HG03378 (cell line): ENCODE results near the gene C12orf43.

Source experiments
- ATAC-seq: cut with Tn5 transposase; IDR thresholded peaks from one replicate; pipeline ENCODE4 v1.9.1; 2021; ENCODE audit warnings: mild to moderate bottlenecking, moderate library complexity; ENCODE audit not compliant: unreplicated experiment

Gene C12orf43

DNA sequence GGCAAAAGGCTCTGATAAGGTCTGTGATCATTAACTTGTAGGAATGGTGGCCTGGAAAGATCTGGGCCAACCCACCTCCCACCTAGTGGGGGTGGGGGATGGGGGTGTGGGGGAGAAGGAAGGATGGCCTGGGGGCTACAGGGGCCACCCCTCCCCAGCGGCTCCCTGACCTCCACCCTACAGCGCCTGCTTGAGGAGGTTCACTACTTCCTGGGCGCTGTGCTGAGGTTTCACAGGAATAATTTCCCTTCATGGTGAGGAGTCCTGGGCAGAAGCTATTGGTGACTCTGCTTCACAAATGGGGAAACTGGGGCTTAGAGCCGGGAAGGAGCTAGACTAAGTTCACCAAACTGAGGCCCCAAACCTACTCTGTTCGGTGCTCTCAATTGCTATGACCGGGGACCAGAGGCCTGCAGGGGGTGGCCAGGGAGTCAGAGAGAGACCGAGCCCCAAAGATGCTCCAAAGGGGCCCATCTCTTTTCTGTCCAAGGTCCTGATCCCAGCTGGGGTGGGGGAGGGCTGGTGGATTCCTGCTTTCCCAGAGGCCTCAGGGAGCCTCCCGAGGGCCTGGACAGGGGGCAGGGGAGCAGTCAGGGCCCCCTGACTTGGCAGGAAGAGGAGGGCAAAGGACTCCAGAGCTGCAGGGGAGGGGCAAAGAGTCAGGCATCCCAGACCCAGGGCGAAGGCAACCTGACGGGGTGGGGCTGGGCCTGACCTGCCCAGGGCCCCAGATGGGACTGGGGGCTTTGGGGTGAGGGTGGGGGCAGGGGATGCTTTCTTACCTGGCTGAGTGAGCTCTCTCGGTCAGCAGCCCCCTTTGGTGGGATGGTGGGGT, 36.2 kb downstream of the C12orf43 start:
- ATAC-seq: no peak

DNA sequence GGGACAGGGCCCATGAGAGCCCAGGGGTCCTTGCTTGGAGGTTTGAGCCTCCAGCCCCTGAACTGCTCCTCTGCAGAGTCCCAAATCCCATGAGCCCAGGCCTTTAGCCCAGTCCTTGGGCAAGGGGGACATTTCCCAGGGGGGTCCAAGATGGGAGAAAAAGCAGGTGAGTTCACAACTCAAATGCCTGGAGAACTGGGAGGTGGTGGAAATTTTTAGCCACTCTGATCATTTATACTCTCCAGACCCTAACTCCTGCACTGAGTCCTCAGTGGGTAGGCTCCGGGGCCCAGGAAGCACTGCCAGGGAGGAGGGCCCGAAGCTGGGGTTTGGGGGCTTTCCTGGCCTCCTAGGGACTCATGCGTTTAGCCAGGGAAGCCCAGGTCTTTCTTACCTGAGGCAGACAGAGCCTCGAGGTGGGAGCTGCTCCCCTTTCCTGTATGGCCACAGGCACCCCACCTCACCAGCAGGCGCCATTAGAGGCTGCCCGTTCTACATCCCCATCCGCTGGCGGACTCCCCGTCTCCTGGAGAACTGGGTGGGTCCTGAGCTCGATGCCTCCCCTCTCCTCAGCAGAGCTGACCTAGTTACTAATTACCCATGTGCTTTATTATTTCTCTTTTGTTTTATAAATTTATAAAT, 36.9 kb downstream of the C12orf43 start:
- no peak for ATAC-seq

DNA sequence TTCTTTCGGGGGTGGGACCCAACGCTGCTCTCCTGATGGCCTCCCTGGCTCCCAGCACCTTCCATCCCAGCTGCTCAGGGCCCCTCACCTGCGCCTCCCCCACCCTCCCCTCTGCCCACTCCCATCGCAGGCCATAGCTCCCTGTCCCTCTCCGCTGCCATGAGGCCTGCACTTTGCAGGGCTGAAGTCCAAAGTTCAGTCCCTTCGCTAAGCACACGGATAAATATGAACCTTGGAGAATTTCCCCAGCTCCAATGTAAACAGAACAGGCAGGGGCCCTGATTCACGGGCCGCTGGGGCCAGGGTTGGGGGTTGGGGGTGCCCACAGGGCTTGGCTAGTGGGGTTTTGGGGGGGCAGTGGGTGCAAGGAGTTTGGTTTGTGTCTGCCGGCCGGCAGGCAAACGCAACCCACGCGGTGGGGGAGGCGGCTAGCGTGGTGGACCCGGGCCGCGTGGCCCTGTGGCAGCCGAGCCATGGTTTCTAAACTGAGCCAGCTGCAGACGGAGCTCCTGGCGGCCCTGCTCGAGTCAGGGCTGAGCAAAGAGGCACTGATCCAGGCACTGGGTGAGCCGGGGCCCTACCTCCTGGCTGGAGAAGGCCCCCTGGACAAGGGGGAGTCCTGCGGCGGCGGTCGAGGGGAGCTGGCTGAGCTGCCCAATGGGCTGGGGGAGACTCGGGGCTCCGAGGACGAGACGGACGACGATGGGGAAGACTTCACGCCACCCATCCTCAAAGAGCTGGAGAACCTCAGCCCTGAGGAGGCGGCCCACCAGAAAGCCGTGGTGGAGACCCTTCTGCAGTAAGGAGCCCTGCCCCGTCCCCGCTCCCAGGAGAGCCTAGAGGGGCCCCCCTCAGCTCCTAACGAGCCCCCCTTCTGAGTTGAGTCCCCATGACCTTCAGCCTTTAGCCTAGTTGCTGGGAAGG, 37.7 kb downstream of the C12orf43 start, which contains the start of gene HNF1A:
Gene HNF1A, plus strand, starts transcription at position 248 of the 924 bp plus-strand sequence. Its CDS starts 226 bp downstream, at position 474.
- no peak for ATAC-seq

DNA sequence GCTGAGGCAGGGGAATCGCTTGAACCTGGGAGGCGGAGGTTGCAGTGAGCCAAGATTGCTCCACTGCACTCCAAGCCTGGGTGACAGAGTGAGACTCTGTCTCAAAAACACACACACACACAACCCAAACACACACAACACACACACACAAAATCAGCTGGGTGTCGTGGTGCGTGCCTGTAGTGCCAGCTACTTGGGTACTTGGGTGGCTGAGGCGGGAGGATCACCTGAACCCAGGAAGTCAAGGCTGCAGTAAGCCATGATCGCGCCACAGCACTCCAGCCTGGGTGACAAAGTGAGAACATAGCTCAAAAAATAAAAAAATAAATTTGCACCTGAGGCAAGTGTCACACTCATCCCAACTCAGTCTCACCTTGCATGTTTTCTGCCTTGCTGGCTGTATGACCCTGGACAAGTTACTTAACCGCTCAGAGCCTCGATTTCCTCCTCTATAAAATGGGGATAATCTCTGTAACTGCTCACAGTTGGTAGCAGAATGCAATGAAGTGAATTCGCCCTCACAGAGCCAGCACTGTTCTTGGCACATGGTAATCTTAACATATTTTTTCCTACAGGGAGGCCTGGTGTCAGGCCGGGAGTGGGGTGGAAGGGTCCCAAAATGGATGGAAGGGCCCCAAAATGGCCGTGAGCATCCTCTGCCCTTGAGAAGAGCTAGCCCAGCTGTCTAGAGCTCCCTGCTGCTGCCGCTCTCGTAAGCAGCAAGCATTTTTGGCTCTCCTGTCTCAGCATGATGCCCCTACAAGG, 38.6 kb downstream of the C12orf43 start:
- ATAC-seq: no peak

DNA sequence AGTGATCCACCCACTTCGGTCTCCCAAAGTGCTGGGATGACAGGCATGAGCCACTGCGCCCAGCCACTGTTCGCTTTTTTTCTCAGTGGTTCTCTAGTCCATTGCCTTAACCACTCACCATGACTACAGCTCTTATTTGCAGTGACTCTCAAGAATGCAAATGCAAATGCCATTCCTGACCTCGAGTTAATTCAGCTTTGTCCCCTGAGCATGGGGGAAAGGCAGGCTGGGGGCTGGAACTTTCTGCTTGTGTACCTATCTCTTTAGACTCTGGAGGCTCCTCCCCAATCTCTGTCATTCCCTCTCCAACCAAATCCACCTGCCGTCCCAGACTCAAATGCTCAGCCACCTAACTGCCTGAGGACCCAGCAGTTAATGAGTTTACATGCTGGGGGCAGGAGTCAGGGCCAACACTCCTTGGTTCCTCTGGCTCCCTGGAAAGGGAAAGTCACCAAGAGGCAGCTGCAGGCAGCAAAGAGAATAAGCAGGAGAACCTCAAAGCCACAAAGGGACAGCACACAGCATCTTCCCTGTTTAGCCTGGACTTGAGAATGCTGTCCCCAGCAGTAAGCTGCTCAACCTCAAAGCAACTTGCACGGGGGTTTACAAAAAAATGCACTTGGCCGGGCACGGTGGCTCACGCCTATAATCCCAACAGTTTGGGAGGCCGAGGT, 43.3 kb downstream of the C12orf43 start:
- no peak for ATAC-seq

DNA sequence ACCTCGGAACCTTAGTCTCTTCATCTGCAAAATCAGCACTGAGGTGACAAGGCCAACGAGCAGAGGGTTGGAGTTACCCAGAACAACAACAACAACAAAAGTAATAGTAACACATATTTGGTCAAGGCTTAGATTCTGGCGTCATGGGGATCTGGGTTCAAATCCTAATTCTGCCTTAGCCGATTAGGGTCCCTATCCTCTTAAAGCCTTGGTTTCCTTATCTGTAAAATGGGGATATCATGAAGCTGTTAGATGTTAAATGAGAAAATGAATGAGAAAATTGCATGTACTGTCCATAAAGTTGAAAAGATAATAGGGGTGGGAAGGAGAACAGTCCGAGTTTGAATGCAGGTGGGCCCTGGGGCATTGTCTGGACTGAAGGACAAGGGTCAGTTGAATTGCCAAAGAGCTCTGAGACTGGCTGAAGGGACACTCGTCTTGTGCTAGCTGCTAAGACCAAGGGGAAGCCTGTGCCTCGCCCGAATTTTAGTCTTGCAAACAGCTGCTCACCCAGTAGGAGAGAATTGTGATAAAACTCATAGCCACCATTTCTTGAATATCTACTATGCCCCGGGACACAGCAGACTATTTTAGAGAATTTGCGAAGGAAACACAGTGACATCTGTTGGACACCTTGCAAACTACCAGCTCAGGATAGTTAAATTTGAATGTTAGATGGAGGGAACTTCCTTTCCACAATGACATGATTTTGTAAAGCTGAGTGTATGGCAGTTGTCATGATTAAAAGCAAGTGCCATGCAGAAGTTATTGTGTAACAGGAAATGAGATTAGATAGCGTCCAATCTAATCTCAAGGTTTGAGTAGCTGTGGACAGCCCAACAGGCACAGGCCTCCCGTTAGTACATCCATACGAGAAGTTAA, 44.7 kb downstream of the C12orf43 start:
- ATAC-seq: no peak

DNA sequence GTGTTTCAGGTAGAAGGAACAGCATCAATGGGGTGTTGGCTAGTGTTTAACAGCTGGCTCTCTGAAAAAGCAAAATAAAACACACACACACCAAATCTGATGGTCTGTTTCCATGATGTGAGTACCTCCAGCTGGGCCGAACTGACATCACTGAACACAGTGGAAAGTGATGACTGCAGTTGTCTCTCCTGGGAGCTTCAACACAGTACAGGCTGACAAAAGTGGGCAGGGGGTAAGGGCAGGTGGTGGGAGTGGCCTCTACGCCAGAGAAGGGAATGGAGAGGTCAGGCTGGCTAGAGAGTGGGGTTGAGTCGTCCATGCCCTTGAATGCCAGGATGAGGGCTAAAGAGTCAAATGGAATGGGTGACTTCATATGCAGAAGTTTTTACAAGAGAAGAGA, 46.0 kb downstream of the C12orf43 start:
- no peak for ATAC-seq

DNA sequence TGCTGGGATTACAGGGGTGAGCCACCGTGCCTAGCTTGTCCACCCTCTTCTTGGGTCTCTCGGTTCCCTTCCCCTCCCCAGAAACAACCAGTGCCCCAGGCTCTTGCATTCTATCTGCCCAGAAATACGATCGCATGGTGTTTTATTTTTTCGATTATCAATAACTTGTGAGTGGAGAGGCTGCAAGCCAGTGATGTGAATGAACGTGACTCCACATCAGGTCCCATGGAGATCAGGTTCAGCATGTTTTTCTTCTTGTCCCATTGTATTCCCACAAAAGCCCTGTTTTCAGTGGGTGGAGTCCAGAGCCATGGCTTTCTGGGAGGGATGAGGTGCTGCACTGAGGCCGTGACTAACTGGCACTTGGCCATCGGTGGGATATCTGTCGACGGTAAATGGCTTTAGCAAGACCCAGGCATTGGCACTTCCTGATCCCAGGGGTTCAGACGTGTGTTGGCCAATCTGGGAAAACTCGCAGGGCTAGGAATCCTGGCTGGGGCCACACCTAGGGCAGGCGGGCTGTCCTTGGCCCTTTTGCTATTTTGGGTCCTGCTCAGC, 50.7 kb downstream of the C12orf43 start:
- ATAC-seq: no peak

DNA sequence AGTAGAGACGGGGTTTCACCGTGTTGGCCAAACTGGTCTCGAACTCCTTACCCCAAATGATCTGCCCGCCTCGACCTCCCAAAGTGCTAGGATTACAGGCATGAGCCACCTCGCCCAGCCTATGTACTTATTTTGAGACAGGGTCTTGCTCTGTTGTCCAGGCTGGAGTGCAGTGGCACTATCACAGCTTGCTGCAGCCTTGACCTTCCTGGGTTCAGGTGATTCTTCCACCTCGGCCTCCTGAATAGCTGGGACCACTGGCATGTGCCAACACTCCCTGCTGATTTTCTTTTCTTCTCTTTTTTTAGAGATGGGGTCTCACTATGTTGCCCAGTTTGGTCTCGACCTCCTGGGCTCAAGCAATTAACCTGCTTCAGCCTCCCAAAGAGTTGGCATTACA, 52.0 kb downstream of the C12orf43 start:
- no peak for ATAC-seq

DNA sequence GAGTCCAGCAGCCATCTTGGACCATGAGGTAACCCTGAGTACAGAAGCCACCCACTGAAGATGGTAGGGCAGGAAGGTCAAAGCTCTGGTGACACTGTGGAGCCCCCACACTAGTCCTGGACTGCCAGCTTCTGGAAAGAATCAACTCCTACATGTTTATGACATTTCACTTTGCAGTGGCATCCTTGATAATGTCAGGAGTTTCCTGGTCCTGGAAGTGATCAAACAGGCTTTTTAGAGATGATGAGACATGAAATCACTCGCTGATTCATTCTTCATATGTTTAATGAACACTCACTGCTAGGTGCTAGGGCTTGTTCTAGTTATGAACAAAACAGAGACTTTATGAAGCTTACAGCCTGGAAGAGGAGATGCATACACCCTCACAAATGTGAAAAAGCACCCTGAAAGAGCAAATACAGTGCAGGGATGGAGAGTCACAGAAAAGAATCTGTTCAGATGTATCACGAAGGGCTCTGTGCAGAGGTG, 53.7 kb downstream of the C12orf43 start:
- ATAC-seq: no peak

DNA sequence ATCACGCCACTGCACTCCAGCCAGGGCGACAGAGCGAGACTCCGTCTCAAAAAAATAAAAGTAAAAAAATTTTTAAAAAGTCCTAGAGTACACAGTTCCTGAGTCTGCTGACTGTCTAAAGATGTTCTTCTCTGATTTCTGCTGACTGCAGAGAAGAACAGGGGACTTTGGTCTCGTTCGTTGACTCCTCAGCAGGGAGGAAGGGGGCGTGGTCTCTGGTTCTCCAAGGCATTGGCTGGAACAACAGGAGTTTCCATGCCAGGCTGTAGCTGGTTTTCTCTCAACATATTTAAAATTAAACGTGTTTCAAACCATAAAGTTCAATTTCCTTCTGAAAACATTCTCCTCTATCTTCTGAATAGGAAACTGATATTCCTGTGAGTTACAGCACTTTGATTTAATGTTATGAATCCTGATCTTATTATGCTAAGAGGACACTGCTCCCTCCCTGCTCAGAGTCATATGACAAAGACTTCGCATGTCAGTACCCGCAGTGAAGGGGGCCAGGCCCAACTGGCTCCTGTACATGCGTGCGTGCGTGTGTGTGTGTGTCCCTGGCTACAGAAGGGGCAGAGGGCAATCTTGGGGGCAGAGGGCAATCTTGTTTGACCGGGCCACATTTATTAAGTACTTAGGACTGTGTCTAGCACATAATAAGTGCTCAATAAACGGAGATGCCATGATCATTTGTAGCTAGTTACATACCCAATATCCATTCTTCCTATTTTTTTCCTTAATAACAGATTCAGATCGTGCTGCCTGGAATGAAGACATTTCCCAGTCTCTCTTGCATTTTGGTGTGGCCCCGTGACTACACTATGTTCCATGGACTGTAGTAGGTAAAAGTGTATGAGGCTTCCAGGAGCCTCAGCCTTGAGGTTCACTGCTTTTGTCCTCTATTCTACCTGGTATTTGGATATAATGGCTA, 54.4 kb downstream of the C12orf43 start:
- no peak for ATAC-seq

DNA sequence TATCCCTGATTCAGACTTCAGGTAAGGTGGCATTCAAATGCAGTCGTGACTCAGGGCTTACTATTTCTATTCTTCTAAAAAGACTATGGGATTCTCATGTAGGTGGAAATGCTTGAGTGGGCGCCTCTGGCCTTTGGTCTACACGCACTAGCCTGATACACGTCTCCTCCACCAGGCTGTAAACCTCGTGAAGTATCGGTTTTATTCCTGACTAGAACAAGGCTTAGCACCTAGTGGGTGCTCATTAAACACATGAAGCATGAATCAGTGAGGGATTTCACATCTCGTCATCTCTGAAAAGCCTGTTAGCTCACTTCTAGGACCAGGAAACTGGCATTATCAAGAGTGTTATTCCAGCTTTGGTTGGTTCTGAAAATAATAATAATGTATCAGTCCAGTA, 55.6 kb downstream of the C12orf43 start:
- ATAC-seq: no peak

DNA sequence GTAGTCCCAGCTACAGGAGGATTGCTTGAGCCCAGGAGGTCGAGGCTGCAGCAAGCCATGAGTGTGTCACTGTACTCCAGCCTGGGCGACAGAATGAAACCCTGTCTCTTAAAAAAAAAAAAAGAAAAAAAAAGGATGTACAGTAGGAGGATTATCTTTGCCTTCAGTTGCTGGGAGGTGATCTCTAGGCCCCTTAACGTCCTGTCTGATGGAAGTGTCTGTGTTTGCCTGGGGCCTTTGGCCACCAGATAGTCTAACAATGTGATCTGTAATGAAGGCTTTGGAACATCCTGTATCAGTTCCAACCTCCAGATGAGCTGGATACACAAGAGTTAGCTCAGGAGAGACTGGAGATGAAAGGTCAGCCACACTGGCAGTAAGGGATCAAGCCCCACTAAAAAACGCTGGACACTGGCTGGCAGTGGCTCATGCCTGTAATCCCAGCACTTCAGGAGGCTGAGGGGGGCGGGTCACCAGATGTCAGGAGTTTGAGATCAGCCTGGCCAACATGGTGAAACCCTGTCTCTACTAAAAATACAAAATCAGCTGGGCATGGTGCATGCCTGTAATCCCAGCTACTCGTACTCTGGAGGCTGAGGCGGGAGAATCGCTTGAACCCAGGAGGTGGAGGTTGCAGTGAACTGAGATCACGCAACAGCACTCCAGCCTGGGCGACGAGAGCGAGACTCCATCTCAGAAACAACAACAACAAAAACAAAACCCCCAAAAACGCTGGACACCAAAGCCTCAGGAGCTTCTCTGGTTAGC, 57.0 kb downstream of the C12orf43 start:
- ATAC-seq: no peak

DNA sequence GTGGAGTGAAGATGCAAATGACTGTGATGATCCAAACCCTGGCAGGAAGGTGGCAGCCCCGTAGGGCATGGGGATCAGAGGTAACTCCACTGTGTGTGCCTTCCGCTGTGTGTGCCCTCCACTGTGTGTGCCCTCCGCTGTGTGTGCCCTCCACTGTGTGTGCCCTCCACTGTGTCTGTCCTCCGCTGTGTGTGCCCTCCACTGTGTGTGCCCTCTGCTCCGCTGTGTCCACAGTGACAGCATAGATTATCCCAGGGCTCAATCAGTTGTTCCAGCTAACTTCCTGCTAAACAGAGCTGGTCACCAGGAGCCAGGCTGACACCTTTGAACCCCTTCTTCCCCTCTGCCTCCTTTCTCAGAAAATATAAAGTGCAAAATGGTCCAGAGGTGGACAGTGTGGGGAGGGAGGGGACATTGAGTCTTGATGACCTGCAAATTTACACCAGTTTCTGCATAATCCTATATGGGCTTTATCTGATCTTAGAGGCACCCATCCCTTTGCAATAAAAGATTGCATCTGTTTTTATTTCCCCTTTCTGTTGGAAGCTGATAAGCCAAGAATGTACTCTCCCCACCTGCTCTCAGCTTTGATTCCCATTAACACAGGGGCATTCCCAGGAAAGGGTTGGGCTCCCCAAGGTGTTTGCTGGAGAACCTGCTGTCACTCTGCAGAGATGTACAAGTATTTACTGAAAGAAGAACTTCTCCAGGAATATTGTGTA, 59.5 kb downstream of the C12orf43 start:
- ATAC-seq: no peak

DNA sequence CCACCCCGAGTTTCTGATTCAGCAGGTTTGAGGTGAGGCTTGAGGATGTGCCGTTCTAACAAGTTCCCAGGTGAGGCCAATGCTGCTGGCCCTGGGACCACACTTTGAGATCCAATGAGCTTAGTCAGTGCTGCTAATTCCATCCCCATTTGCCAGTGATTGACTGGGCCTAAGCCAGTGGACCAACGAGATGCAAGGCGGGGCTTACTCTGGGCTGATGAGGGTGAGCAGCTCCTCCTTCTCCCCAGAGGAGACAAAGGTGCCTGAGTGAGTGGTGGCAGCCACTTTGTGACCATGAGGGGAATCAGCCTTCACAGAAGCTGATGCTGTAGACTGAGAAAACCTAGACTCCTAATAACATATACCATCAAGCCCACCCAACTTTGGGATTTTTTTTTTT, 61.1 kb downstream of the C12orf43 start:
- no peak for ATAC-seq

DNA sequence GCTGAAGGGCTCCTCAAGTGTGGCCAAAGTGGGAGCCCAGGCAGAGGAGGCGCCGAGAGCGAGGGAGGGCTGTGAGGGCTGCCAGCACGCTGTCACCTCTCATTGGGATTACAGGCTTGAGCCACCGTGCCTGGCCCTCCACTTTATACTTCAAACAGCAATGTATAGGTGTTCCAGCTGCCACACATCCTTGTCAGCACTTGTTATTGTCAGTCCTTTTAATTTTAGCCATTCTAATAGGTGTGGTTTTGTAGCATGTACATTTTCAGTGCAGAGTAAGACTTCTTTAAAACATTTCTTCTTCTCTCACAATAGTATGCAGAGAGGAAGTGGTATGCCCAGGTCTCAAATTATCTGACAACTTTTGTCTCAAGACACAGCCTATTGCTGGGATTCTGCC, 65.5 kb downstream of the C12orf43 start:
- ATAC-seq: no peak
